GM12892 (cell line): ENCODE measurements around the gene WNT3.

ENCODE experiments used
- POLR2A ChIP-seq: IDR thresholded peaks from 2 replicates; pipeline ENCODE4 v1.6.1; 2011; ENCODE audit warnings: low read depth, low read length, control low read depth
- POLR2AphosphoS5 ChIP-seq: IDR thresholded peaks from 2 replicates; pipeline ENCODE4 v1.6.1; 2011; ENCODE audit warnings: low read depth, low read length, control low read depth

DNA sequence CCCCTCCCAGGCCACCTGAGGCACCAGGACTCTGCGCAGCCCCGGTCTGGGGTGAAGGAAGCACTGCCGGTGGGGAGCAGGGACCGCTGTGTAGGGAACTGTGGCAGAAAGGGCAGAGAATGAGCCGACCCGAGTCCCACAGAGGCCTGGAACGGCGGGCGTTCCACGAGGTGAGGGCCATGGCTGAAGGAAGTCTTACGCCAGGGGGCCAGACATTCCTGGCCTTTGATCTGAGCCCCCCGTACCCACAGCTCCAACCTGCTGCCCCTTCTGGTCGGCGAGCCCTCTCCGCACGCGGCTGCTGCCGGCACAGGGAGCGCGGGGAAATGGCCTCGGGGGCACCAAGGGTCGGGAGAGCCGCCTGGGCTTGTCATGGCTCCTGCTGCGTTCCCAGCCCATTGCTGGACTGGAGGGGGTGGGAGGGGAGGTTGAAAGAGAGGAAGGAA, 1.4 kb upstream of the WNT3 start:
- TF ChIP-seq POLR2AphosphoS5 (no peak), POLR2A (no peak)
